ENCODE data around the gene CDCA7. TPM values are rescaled to one million over a fixed set of nuclear protein-coding genes. Genes with fewer than 3 reads are reported as not detected.

The CDCA7 gene
- total RNA-seq, 2 experiments from 2014 or later, result 98.2 to 170 TPM

GRCh38 chr2:173354073-173354581 is 545 bp upstream of the CDCA7 start:
- H3K36me3 ChIP-seq (ENCODE audit: insufficient read depth, low read length), result peaks cover 39% of the 10 kb centered on the region
- BruUV-seq (replicated peaks), result TSS peak; percentile 94
- H4K20me1 ChIP-seq (ENCODE audit: insufficient read depth, low read length), result peaks cover 32% of the 10 kb centered on the region
- ChIA-PET CTCF (ENCODE audit: unreplicated experiment) (no interaction called here), POLR2A (interaction anchor here (0.7 kb wide), 2 partner anchors 18 to 608 kb away, joined by 3 read pairs; no protein-coding TSS in a partner anchor)
- H3K4me1 ChIP-seq (ENCODE audit: insufficient read depth, low read length, poor library complexity, severe bottlenecking), result peaks cover 75% of the 10 kb centered on the region
- peak overlapping the region; percentile 92 for H3K4me2 ChIP-seq (ENCODE audit: low read length)
- TF ChIP-seq EZH2phosphoT487 (IDR thresholded peaks at IDR 0.05; ENCODE audit: borderline replicate concordance, low read depth, low read length) (no peak), CTCF (conservative IDR thresholded peaks at IDR 0.05; ENCODE audit: low read length) (no peak)
- peak overlapping the region; percentile 89 for H3K27ac ChIP-seq (ENCODE audit: low read depth, low read length, poor library complexity, severe bottlenecking)
- H3K9me3 ChIP-seq (ENCODE audit: low read length), result no peaks in the 10 kb centered on the region
- DNase-seq (ENCODE audit: low spot score), result peak; percentile 93
- H3K9me2 ChIP-seq (ENCODE audit: insufficient read depth, low read length), result no peaks in the 10 kb centered on the region
- H3K79me2 ChIP-seq (ENCODE audit: insufficient read depth, low read depth, low read length), result peaks cover 57% of the 10 kb centered on the region
- intact Hi-C loops (cut with micrococcal nuclease; ENCODE audit: unreplicated experiment), result loop anchor here (2.0 to 10.0 kb wide), 9 partner anchors 67 to 1281 kb away; partner anchors contain the start of genes MAP3K20, PDK1, SP3 and WIPF1
- peak overlapping the region; percentile 84; the same call in 1 of the 2 replicates for H2AFZ ChIP-seq (ENCODE audit: low read length)
- peak overlapping the region; percentile 100 for H3K4me3 ChIP-seq (ENCODE audit: low read depth, low read length, poor library complexity, severe bottlenecking)

GRCh38 chr2:173355132-173355865 is 627 bp downstream of the CDCA7 start:
- DNase-seq (ENCODE audit: low spot score), result peak; percentile 86
- peak overlapping the region; percentile 84; the same call in 1 of the 2 replicates for H2AFZ ChIP-seq (ENCODE audit: low read length)
- H4K20me1 ChIP-seq (ENCODE audit: insufficient read depth, low read length), result peaks cover 43% of the 10 kb centered on the region
- H3K4me1 ChIP-seq (ENCODE audit: insufficient read depth, low read length, poor library complexity, severe bottlenecking), result peaks cover 75% of the 10 kb centered on the region
- no TSS peak for BruUV-seq (replicated peaks)
- H3K4me3 ChIP-seq (ENCODE audit: low read depth, low read length, poor library complexity, severe bottlenecking), result peak overlapping the region; percentile 100
- POLR2A ChIA-PET, result interaction anchor here (0.6 to 1.1 kb wide), 6 partner anchors 14 to 327 kb away, joined by 3 to 5 read pairs (median 3); no protein-coding TSS in a partner anchor
- H3K27ac ChIP-seq (ENCODE audit: low read depth, low read length, poor library complexity, severe bottlenecking), result peak overlapping the region; percentile 89
- H3K36me3 ChIP-seq (ENCODE audit: insufficient read depth, low read length), result peaks cover 51% of the 10 kb centered on the region
- no peaks in the 10 kb centered on the region for H3K9me2 ChIP-seq (ENCODE audit: insufficient read depth, low read length)
- H3K4me2 ChIP-seq (ENCODE audit: low read length), result peak overlapping the region; percentile 94
- H3K9me3 ChIP-seq (ENCODE audit: low read length), result no peaks in the 10 kb centered on the region
- peaks cover 69% of the 10 kb centered on the region for H3K79me2 ChIP-seq (ENCODE audit: insufficient read depth, low read depth, low read length)
- no peak for TF ChIP-seq CTCF (conservative IDR thresholded peaks at IDR 0.05; ENCODE audit: low read length)
- no peak for TF ChIP-seq EZH2phosphoT487 (IDR thresholded peaks at IDR 0.05; ENCODE audit: borderline replicate concordance, low read depth, low read length)
- CTCF ChIA-PET (ENCODE audit: unreplicated experiment), result interaction anchor here (0.6 kb wide), 1 partner anchor 68 kb away, joined by 3 read pairs; no protein-coding TSS in a partner anchor
- intact Hi-C loops (cut with micrococcal nuclease; ENCODE audit: unreplicated experiment), result loop anchor here (2.0 to 10.0 kb wide), 3 partner anchors 520 to 1280 kb away; partner anchors contain the start of gene SP3

All from OCI-LY7 (cell line).